Neural progenitor cell (in vitro differentiated cells): ENCODE results near the gene VAT1L. TPM values are rescaled to one million over a fixed set of nuclear protein-coding genes. Genes with fewer than 3 reads are reported as not detected.

Source experiments
- DNase-seq: peaks from one replicate; pipeline ENCODE4 v3.0.0-alpha.2; 2016; ENCODE audit warnings: low spot score
- H2AFZ ChIP-seq: fragments of 200-600 bp; sonication (generic); replicated peaks from 2 replicates; pipeline ENCODE4 v1.6.1; 2016; ENCODE audit warnings: antibody characterized with exemption
- H3F3A ChIP-seq: fragments of 200-600 bp; sonication (generic); 2 replicates; pipeline ENCODE4 v1.6.1; 2016; ENCODE audit warnings: antibody characterized with exemption, low read depth
- H3K27ac ChIP-seq: fragments of 200-600 bp; sonication (generic); 2 replicates; pipeline ENCODE4 v1.5.1; 2016; ENCODE audit warnings: mild to moderate bottlenecking
- H3K27me3 ChIP-seq: fragments of 200-600 bp; sonication (generic); 2 replicates; pipeline ENCODE4 v1.6.1; 2016; ENCODE audit warnings: mild to moderate bottlenecking, moderate library complexity
- H3K36me3 ChIP-seq: fragments of 200-600 bp; sonication (generic); 2 replicates; pipeline ENCODE4 v1.5.1; 2016
- H3K4me1 ChIP-seq: fragments of 200-600 bp; sonication (generic); 2 replicates; pipeline ENCODE4 v1.6.1; 2016; ENCODE audit warnings: mixed run types
- H3K4me2 ChIP-seq: fragments of 200-600 bp; sonication (generic); 2 replicates; pipeline ENCODE4 v1.6.1; 2016
- H3K4me3 ChIP-seq: fragments of 200-600 bp; sonication (generic); 2 replicates; pipeline ENCODE4 v1.5.1; 2016
- H3K79me2 ChIP-seq: fragments of 200-600 bp; sonication (generic); 2 replicates; pipeline ENCODE4 v1.6.1; 2016; ENCODE audit warnings: low read depth
- H3K9ac ChIP-seq: fragments of 200-600 bp; sonication (generic); 2 replicates; pipeline ENCODE4 v1.6.1; 2016
- H3K9me3 ChIP-seq: fragments of 200-600 bp; sonication (generic); 2 replicates; pipeline ENCODE4 v1.5.1; 2016; ENCODE audit warnings: low read depth
- H4K20me1 ChIP-seq: fragments of 200-600 bp; sonication (generic); 2 replicates; pipeline ENCODE4 v1.6.1; 2016; ENCODE audit warnings: low read depth
- H3K27ac Mint-ChIP-seq: 3 replicates; pipeline ENCODE4 v1.8.0; 2021; ENCODE audit warnings: mixed read lengths
- H3K27me3 Mint-ChIP-seq: 2 replicates; pipeline ENCODE4 v1.8.0; 2022; ENCODE audit warnings: low read depth, mild to moderate bottlenecking, inconsistent platforms, moderate library complexity, mixed read lengths; ENCODE audit not compliant: insufficient read depth
- H3K36me3 Mint-ChIP-seq: 3 replicates; pipeline ENCODE4 v1.8.0; 2021; ENCODE audit warnings: mixed read lengths
- H3K4me1 Mint-ChIP-seq: 3 replicates; pipeline ENCODE4 v1.8.0; 2021; ENCODE audit warnings: mixed read lengths
- H3K4me3 Mint-ChIP-seq: 3 replicates; pipeline ENCODE4 v1.8.0; 2021; ENCODE audit warnings: mild to moderate bottlenecking, moderate library complexity, mixed read lengths
- H3K9me3 Mint-ChIP-seq: 3 replicates; pipeline ENCODE4 v1.8.0; 2020; ENCODE audit warnings: mixed read lengths
- EZH2 ChIP-seq: fragments of 200-600 bp; sonication (generic); IDR thresholded peaks from 2 replicates; pipeline ENCODE4 v1.6.1; 2017; ENCODE audit warnings: antibody characterized with exemption, mild to moderate bottlenecking, moderate library complexity
- EZH2phosphoT487 ChIP-seq: fragments of 200-600 bp; sonication (generic); IDR thresholded peaks from 2 replicates; pipeline ENCODE4 v1.6.1; 2017; ENCODE audit warnings: antibody characterized with exemption
- total RNA-seq: library from RNA; depleted of rRNA; stranded (reverse); fragments of >200 nt; gene quantifications from 2 replicates; pipeline ENCODE4 v1.2.3, GENCODE V29; 2015; ENCODE audit warnings: low replicate concordance
- TF ChIP-seq, protein P1 (sequence below): fragments of 200-600 bp; sonication (generic); IDR thresholded peaks from 2 replicates; pipeline ENCODE4 v1.5.1; 2017; ENCODE audit warnings: antibody characterized with exemption, mild to moderate bottlenecking

The VAT1L gene
- total RNA-seq, 1 donor from 2014 or later, result 43.2 TPM

DNA sequence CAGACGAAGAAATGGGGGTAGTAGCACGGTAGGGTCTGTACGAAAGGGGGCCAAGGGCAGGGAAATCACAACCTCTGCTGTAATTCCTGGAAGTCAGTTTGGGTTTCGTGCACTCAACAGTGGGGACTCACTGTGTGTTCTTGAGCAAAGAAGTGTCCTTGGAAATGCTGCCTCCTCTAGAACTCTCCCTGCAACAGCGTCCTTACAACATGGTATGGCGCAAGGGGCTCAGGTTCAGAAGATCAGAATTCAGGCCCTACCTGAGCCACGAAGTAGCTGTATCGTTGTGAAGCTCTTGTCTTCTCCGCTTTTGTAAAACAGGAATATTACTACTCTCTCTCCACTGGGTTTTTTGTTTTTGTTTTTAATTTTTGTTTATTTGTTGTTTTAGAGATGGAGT lies 127.7 kb downstream of the VAT1L start:
- Histone ChIP-seq H3K36me3 (no peaks in the 10 kb centered on the region), H3K9ac (no peak overlapping the region), H3K9me3 (no peaks in the 10 kb centered on the region), H3K27me3 (no peaks in the 10 kb centered on the region), H2AFZ (no peak overlapping the region), H3K4me1 (no peaks in the 10 kb centered on the region), H3K4me3 (no peak overlapping the region), H3K4me2 (no peak overlapping the region), H3K79me2 (no peaks in the 10 kb centered on the region), H3K27ac (no peak overlapping the region), H4K20me1 (no peaks in the 10 kb centered on the region), H3F3A (no peaks in the 10 kb centered on the region)
- Mint-ChIP-seq H3K36me3 (peaks cover 7% of the 10 kb centered on the region), H3K27me3 (no peaks in the 10 kb centered on the region), H3K27ac (peak overlapping the region; percentile 65), H3K9me3 (no peaks in the 10 kb centered on the region), H3K4me3 (no peak overlapping the region), H3K4me1 (peaks cover 40% of the 10 kb centered on the region)
- no peak for DNase-seq
- no peak for TF ChIP-seq EZH2
- TF ChIP-seq, protein P1, sequence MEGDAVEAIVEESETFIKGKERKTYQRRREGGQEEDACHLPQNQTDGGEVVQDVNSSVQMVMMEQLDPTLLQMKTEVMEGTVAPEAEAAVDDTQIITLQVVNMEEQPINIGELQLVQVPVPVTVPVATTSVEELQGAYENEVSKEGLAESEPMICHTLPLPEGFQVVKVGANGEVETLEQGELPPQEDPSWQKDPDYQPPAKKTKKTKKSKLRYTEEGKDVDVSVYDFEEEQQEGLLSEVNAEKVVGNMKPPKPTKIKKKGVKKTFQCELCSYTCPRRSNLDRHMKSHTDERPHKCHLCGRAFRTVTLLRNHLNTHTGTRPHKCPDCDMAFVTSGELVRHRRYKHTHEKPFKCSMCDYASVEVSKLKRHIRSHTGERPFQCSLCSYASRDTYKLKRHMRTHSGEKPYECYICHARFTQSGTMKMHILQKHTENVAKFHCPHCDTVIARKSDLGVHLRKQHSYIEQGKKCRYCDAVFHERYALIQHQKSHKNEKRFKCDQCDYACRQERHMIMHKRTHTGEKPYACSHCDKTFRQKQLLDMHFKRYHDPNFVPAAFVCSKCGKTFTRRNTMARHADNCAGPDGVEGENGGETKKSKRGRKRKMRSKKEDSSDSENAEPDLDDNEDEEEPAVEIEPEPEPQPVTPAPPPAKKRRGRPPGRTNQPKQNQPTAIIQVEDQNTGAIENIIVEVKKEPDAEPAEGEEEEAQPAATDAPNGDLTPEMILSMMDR, result no peak
- no peak for TF ChIP-seq EZH2phosphoT487

DNA sequence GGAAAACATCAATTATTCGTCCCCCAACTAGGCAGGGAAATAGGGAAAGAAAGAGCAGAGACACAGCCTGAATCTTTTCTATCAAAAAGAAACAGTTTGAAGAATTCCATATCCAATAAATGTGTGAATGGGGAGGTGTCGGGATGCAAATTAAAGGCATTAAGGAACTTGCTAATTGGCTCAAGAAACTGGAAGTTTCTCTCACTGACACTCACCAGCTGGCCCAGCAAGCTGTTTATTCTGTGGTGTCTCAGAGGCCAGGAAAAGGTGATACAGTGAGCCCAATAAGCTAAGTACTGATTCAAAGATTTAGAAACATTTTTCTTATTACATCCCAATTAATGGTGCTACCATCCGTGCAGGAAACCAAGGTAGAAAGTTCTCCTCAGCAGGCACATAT lies 129.6 kb downstream of the VAT1L start:
- Histone ChIP-seq H3K36me3 (no peaks in the 10 kb centered on the region), H3K4me3 (no peak overlapping the region), H3K27me3 (no peaks in the 10 kb centered on the region), H4K20me1 (no peaks in the 10 kb centered on the region), H3K79me2 (no peaks in the 10 kb centered on the region), H3F3A (no peaks in the 10 kb centered on the region), H3K27ac (no peak overlapping the region), H3K4me2 (no peak overlapping the region), H3K9me3 (no peaks in the 10 kb centered on the region), H3K4me1 (peaks cover 12% of the 10 kb centered on the region), H3K9ac (no peak overlapping the region), H2AFZ (no peak overlapping the region)
- TF ChIP-seq EZH2phosphoT487, result no peak
- TF ChIP-seq, protein P1, result no peak
- H3K4me3 Mint-ChIP-seq, result no peak overlapping the region
- no peak for DNase-seq
- H3K4me1 Mint-ChIP-seq, result peaks cover 53% of the 10 kb centered on the region
- no peaks in the 10 kb centered on the region for H3K27me3 Mint-ChIP-seq
- no peaks in the 10 kb centered on the region for H3K9me3 Mint-ChIP-seq
- H3K27ac Mint-ChIP-seq, result no peak overlapping the region
- H3K36me3 Mint-ChIP-seq, result peaks cover 7% of the 10 kb centered on the region

DNA sequence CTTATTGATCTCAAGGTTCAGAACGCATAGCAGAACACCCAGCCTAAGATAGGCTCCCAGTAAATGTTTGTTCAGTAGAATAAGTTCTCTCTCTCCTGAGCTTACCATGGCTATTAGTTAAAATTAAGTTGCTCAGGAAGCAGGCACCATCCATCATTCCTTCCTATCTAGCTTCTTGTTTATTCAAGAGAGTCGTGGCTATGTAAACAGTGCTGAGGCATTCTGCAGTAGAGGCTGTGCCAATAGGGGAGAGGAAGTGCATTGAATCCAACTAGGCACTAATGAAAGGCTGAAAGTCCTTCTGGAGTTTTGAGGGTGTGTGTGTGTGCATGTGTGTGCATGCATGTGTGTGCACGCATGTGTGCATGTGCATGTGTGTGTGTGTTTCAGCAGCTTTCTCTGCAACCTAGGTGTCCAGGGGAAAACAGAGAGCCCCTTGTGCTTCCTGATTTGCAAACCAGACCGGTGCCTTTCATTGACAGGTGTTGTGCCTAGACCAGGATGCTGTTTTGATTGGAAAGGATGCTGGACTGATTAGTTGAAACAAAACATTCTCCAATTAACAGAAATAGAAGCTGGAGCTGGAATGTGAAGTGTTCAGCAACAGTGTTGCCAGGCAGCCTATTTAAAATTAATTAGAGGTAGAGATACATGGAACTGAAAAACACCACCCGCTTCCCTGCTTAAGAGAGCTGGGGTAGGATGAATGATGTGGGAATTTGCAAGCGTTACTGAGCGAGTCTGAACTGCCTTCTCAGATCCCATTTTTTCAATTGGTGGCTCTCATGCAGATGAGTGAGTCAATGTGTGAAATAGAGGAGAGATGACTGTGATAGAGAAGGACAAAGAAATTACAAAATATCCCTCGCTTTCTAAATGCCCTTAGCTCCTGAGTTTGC lies 130.7 kb downstream of the VAT1L start:
- Mint-ChIP-seq H3K4me3 (peak overlapping the region; percentile 33), H3K27ac (no peak overlapping the region), H3K36me3 (peaks cover 5% of the 10 kb centered on the region), H3K4me1 (peaks cover 56% of the 10 kb centered on the region), H3K9me3 (no peaks in the 10 kb centered on the region), H3K27me3 (no peaks in the 10 kb centered on the region)
- Histone ChIP-seq H3K27me3 (no peaks in the 10 kb centered on the region), H4K20me1 (no peaks in the 10 kb centered on the region), H3K9me3 (no peaks in the 10 kb centered on the region), H2AFZ (no peak overlapping the region), H3K79me2 (no peaks in the 10 kb centered on the region), H3F3A (no peaks in the 10 kb centered on the region), H3K4me2 (no peak overlapping the region), H3K9ac (no peak overlapping the region), H3K4me1 (peaks cover 22% of the 10 kb centered on the region), H3K36me3 (no peaks in the 10 kb centered on the region), H3K27ac (no peak overlapping the region), H3K4me3 (no peak overlapping the region)
- DNase-seq, result no peak
- TF ChIP-seq EZH2 (no peak), EZH2phosphoT487 (no peak)
- TF ChIP-seq, protein P1, result no peak
